IPS-11a (cell line): ENCODE data around the gene TANGO2.

ENCODE experiments used
- H3K4me3 ChIP-seq: one replicate; pipeline ENCODE4 v1.5.1; 2013; ENCODE audit warnings: low read depth, low read length, control low read depth

TANGO2 gene

DNA sequence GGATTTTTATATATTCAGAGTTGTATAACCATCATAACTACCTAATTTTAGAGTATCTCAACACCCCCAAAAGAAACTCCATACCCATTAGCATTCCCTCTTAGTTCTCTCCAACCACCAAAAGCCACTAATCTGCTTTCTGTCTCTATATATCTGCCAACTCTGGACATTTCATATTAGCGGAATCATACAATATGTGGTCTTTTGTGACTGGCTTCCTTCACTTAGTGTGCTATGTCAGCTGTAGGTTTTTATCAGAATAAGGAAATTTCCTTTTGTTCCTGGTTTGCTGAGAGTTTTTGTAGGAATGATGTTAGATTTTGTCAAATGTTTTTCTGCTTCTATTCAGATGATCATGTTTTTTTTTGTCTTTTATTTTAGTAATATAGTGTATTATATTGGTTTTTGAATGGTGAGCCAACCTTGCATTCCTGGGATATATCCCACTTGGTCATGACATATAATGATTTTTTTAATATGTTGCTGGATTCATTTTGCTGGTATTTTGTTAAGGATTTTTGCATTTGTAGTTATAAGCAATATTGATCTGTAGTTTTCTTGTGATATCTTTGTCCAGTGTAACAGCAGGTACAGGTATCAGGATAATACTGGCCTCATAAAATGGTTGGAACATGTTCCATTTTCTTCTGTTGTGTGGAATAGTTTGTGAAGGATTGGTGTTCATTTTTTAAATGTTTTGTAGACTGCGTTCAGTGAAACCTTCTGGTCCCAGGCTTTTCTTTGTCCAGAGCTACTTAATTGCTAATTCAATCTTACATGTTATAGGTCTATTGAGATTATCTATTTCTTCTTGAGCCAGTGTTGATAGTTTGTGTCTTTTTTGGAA, 75.9 kb downstream of the TANGO2 start:
- no peak overlapping the region for H3K4me3 ChIP-seq

DNA sequence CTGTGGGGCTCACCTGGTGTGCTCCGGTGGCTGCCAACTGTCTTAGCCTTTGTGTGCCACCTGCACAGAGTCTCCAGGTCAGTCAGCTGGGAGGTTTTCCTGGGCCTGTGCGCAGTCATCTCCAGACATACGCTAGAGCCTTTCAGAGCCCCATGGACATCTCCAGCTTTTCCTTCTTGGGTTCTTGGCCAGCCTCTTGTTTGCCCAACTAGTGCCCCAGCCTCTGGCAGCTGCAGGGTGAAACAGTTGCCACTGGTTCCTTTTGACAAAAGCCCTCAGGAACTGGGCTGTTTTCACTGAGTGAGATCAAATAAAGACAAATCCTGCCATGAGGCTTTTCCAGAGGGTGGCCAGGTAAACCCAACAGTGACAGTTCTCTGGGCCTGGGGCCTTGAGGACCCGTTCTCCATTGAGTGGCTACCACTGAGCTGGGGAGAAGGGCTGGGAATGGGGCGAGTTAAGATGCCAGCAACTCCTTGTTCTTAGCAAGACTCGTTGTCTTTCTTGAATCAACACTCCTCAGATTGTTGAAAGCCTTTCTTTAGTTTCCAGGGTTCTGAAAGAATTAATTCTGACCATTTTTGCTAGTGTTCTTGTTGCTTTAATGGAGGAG, 78.3 kb downstream of the TANGO2 start:
- H3K4me3 ChIP-seq: no peak overlapping the region

GRCh38 chr22:20101638-20102037, 80.7 kb downstream of the TANGO2 start:
- no peak overlapping the region for H3K4me3 ChIP-seq

- H3K4me3 ChIP-seq: no peak overlapping the region
These were observed 81.4 kb downstream of the TANGO2 start for GRCh38 chr22:20102203-20102780.

- H3K4me3 ChIP-seq: no peak overlapping the region
These were observed 84.7 kb downstream of the TANGO2 start for GRCh38 chr22:20105456-20106204.

DNA sequence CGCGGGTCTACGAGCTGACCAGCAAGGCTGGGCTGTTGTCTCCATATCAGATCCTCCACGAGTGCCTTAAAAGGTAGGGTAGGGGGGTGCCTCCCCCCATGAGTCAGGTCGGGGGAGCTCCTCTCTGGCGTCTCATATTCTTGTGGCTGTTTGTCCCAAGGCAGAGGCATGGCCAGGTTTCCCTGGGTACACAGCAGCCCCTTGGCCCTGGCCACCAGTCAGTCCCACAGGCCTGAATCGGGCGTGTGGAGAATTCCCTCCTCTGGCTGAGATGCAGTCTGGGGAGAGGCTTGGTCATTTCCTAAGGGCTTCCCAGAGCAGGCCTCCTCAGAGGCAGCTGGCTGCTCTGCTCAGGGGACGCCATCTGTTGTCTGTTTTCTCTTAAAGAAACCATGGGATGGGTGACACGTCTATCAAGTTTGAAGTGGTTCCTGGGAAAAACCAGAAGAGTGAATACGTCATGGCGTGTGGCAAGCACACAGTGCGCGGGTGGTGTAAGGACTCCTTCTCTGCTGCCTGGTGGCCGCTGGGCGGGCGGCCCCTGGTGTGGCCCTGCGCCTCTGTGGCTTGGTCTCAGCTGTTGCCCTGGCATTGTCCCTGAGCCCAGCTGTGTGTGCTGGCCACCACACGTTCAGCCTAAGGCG, 85.4 kb downstream of the TANGO2 start:
- no peak overlapping the region for H3K4me3 ChIP-seq

- H3K4me3 ChIP-seq: no peak overlapping the region
These were observed 85.9 kb downstream of the TANGO2 start for GRCh38 chr22:20106849-20107237.

GRCh38 chr22:20107471-20107901, 86.6 kb downstream of the TANGO2 start:
- no peak overlapping the region for H3K4me3 ChIP-seq

DNA sequence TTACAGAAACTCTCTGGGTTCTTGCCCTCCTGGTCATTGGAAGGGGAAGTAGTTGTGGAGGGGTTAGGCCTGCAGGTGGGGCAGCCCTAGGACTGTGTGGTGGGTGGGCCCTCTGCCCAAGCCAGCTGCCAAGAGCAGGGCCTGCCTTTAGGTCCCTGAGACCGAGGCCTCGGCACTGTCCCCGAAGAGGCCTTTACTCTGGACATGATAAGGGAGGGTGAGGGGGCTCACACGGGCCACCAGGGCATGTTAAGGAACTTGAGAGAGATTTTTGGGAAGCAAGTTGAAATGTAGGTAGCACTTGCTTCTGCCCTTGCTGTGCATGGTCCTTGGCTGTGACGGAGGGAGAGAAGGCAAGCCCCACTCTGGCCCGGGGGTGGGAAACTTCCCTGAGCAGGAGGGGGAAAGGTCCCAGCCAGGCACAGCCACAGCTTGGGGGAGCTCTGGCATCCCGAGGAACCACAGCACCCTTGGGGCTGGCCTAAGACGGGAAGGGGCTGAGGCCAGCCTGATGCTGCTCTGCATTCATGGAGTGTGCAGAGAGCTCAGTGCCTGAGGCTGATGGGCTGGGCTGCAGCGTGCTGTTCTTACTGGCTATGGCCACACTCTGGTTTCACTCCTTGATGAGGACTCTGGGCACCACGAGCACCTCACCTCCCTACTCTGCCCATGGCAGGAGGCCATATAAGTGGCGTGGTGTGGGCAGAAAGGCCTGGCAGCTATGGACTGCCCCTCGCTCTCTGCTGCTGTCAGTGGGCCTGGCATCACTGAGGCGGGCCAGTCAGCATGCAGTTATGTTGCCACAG, 87.2 kb downstream of the TANGO2 start:
- H3K4me3 ChIP-seq: no peak overlapping the region

- no peak overlapping the region for H3K4me3 ChIP-seq
These were observed 87.9 kb downstream of the TANGO2 start for GRCh38 chr22:20108757-20109230.

- no peak overlapping the region for H3K4me3 ChIP-seq
These were observed 88.8 kb downstream of the TANGO2 start for GRCh38 chr22:20109411-20110358.

- H3K4me3 ChIP-seq: no peak overlapping the region
These were observed 89.6 kb downstream of the TANGO2 start for GRCh38 chr22:20110359-20110985.

DNA sequence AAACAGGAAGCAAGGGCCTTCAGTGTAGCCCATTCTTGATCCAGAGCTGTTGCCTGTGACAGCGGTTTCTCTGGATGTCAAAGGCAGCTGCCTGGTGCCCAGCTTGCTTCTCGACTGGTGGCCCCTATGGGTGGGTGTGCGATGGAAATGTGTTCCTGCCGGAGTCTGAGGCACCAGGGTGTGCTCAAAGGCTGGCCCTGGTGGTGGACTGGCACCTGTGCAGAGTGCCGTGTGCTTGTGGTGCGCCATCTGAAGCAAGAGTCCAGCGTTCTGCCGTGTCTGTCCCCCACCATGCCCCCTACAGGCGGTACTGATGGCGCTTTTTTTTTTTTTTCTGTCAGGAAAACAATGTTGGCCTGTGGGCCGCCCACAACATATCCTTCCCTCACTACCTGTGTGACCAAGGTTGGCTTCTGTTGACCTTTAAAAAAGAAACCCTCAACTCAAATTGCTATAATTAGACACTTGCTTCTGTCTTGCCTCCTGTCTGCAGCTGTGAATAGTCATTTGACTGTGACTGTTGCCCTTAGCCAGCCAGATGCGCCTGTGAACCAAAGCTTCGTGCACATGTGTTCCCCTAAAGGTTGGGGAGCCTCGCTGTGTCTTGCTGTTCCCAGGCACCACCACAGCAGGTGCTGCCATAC, 90.3 kb downstream of the TANGO2 start:
- H3K4me3 ChIP-seq: no peak overlapping the region

DNA sequence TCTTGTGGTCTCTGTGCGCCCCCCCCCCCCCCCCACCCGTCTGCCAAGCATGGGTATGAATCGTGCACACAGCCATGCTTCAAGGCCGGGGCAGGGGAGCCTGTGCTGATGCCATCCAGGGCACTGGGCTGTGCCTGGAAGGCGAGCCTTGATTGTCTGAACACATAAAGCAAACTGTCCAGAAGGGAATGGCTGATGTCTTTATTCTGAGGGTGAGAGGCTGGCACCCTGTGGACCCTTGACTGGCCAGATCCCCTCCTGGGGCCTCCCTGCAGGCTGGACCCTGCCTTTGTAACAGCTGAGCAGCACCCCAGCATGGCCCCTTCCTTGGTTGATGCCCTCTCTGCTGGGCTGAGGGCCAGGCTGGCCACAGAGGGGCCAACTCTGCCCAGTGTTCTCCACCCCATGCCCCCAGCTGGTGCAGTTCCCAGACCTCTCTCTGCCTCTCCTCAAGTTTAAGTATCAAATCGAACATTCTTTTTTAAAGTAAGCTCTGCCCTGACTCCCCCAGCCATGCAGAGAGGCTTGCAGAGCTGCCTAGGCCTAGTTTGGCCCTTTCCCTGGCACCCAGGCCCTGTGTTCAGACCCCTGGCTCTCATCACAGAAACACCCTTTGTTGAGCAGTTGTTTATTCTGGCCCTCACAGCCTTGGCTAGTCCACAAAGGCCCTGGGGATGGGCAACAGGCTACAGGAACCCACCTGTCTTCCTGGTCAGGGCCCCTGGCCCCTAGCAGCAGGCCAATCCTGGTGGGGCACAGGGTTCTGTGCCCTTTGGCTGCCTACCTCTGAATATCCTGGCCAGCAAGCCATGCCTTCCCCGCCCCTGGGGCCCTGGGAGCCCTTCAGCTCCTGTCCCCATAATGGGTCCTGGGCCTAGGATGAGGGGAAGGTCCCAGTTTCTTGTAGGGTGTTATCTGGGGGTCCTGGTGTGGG, 91.0 kb downstream of the TANGO2 start:
- H3K4me3 ChIP-seq: no peak overlapping the region

DNA sequence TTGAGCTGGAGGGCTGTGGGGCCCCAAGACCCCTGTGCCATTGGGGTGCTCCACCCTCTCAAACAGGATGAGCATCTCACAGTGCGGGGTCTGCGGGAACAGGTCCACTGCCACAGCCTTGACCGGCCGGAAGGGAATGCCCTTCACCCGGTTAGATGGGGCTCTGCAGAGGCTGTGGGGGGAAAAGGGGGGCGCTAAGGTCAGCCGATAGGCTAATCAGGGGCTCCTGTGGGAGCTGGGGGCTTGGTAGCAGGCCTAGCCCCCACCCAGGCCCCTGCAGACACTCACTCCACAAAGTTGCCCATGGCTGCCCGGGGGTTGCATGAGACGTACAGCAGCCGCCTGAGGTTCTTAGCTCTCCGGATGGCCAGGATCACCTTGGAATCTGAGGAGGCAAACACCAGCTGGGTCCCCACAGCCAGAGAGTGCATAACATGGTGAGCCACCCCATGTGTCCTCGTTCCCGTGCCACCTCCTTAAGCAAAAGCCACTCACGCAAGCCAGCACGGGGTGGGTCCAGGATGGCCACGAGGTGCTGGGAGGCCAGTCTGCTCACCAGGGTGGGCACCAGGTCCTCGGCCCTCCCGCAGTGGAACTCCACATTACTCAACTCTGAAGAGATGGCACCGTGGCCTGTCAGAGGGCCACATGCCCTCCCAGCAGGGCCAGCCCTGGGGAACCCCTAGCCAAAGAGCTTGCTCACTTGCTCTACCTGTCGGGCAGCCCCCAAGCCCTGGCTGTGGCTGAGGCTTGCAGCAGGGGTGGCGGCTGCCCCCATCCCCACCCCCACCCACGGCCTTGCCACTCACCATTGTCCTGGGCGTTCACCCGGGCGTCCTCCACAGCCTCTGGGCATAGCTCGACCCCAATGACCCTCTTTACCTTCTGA, 92.0 kb downstream of the TANGO2 start:
- H3K4me3 ChIP-seq: no peak overlapping the region
